Measurements from ENCODE around the gene KCNT2.

The KCNT2 gene

DNA sequence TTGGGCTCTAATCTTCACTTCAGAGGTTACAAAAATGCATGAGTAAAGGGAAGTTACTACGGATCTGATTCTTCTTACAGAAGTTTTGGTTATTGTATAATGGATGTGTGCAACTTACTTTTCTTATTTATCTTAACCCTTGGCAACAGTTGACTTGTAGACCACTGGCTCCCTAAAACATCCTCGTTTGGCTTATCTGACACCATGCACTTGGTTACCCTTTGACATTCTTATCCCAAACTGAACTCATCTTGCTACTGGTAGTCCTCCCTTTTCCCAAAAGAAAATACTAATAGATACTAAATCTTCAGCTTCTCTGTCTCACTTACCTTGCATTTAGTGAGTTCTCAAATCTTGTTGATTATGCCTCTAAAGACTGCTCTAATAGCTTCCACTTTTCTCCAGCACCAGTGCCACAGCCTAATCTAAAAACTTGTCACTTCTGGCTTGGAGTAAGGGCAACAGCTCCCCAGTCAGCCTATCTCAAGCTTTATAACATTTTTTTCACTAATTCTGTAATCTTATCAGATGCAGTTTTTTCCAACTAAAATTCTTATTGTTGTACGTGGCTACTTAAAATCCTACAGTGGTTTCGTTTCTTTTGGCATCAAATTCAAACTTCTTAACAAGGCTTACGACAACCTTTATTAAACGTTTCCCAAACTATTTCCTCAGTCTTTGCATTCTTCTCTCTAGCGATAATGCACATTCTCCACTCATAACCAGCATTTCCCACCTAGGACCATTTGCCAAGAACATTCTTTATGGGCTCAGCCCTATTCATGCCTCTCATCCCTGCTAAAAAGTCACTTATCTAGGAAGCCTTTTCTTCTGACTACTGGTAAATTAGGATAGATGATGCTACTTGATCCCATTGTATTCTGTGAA, 204.2 kb downstream of the KCNT2 start:
- in situ Hi-C loops (cut with MboI; ENCODE audit: low sequenced_read_pairs): no loop called here

DNA sequence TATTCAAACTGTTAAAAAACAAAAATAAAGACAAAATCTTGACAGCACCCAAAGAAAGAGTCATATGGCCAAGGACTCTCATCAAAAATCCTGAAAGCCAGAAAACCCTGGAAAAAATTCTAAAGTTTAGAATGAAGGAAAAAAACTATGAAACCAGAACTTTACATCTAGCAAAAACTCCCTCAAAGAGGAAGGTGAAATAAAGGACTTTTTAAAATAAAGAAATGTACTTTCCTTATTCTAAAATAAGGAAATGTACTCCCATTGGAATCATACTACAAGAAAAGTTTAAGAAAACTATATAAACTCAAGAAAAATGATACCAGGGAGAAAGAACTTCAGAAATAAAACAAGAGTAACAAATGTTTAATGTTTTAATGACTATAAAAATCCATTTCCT, 206.3 kb downstream of the KCNT2 start:
- in situ Hi-C loops (cut with MboI; ENCODE audit: low sequenced_read_pairs): no loop called here

DNA sequence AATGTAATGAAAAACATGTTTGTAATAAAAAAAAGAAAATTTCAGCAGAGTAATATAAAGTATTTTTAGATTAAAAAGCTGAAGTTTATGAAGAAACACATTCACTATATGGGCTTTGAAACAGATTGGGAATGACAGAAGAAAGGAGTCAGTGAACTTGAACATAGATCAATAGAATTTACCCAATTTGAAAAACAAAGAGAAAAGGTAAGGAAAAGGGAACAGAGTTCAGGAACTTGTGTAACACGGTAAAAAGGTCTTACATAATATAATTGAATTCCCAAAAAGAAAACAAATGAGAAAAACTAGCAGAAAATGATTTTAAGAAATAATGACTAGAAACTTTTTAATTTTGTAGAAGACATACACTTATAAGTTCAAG, 206.8 kb downstream of the KCNT2 start:
- in situ Hi-C loops (cut with MboI; ENCODE audit: low sequenced_read_pairs): no loop called here

DNA sequence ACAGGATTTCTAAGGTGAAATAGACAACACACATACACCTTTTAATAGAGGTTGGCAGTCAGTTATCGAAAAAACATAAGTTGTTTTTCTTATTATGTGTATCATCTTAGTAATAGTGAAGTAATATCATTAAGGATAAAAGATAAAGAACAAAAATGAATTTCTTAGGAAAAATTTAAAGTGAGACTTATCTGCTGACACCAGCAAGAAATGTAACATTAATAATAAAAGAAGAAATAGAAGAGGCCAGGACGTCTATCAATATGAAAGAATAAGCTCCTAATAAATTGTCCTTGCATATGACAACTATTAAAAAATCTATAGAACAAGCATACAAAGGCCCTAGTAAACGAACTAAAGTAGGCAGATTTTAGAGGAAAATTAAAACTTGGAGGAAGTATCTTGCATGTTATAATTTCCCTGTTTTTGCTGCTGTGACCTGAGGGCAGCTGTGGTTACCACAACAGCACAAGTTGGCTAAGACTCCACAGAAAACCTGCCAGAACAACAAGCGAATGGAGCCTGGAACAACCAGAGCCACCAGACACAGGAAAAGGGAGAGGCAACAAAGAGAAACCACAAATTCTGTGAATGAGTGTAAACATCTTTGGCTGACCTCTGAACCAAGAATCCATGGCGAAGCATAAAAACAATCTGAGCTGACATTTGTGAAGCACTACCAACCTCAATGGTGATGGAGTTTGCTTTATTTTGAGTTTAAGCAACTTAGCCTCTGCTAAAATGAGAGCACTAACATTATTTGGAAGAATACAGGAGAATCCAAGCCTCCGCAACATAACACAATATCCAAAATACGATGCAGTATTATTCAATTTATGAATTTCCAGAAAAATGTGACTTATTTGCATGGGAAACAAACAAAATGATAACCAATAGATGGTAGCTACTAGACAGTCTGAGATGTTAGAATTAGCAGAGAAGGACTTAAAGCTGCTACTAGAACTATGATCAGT, 207.5 kb downstream of the KCNT2 start:
- in situ Hi-C loops (cut with MboI; ENCODE audit: low sequenced_read_pairs): no loop called here

DNA sequence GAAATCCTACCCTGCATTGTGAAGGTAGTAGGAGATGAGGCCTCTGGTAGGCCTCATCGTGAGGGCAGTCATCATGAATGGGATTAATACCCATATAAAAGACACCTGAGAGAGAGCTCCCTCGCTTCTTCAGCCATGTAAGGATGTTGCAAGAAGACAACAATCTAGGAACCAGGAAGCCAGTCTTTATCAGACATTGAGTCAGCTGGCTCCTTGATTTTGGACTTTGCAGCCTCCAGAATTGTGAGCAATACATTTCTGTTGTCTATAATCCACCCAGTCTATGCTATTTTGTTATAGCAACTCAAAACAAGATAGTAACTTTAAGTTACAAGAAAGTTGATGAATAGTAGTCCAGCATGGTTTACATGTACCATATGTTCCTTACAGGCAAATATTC, 208.5 kb downstream of the KCNT2 start:
- in situ Hi-C loops (cut with MboI; ENCODE audit: low sequenced_read_pairs): no loop called here

DNA sequence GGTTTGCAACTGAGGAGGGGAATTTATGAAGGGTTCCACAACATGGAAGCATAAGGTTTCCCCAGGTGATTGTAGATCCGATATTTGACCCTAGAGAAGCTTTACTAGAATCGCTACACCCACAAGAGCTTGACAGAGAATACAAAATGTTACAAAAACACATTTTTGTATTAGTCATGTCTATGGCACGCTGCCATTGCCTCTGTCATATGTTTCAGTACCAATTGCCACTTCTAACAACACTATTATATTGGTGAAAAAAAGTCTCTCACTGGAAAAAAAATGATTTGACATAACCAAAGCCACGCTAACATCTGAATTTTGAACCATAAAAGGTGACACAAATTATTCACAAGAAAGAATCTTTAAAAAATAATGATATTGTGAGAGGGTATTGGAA, 214.5 kb downstream of the KCNT2 start:
- in situ Hi-C loops (cut with MboI; ENCODE audit: low sequenced_read_pairs): no loop called here

DNA sequence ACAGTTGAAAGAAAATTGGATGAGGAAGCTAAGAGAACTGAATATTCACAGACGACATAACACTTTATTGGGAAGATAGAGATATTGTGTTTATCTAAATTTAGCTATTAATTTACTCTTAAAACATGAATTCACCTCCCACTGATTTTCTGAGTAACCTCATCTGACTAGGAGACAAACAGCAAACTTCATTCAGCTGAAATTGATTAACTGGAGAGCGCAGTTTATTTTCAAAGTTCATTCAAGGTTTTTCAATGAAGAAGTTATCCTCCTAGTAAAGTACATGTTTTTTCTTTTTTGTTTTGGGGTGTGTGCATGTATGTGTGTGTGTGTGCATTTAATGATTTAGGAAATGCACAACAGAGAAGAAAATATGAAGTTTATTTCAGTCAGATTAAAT, 215.0 kb downstream of the KCNT2 start:
- in situ Hi-C loops (cut with MboI; ENCODE audit: low sequenced_read_pairs): no loop called here

DNA sequence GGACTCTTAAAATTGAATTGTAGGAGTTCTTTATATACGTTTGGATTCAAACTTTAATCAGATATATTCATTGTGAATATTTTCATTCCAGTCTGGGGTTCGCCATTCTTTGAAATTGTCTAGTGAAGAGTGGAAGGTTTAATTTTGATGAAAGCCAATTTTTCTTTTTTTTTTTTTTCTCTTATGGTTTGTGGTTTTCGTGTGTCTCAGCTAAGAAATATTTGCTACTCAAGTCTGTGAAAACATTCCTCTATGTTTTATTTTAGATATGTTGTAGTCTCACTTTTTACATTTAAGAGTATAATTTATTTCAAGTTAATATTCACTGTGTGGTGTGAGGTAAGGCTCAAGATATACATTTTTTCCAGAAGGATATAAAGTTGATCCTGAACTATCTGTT, 220.5 kb downstream of the KCNT2 start:
- in situ Hi-C loops (cut with MboI; ENCODE audit: low sequenced_read_pairs): no loop called here

DNA sequence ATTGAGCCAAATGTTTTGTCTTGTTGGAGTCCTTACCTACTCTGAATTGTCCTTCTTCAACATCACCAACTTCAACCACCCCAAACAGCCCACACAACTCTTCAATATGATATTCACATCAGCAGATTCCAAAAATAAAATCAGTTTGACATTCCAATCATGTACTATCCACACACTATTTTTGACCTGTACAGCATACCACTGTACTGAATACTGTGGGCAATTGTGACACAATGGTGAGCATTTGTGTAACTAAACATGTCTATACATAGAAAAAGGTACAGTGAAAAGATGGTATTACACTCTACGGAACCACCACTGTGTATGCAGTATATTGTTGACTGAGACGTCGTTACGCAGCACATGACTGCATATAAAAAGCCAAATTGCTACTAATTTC, 223.1 kb downstream of the KCNT2 start:
- in situ Hi-C loops (cut with MboI; ENCODE audit: low sequenced_read_pairs): no loop called here

DNA sequence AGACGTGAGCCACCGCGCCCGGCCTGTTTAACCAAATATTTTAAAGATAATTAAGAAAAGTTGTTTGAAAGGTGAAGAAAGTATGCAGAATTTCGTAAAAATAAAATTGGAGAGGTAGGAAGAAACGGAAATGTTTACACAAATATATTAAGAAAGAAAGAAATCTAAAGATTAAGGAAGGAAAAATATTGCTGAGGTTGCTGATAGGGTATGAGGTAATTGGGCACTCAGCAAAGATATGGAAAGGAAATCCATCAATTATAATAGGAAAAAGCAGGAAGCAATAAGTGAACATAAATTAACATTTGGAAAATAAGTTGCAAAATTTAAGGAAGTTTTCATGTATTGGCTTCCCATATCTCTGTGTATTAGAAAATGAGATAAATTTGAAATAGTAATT, 225.9 kb downstream of the KCNT2 start:
- in situ Hi-C loops (cut with MboI; ENCODE audit: low sequenced_read_pairs): no loop called here

DNA sequence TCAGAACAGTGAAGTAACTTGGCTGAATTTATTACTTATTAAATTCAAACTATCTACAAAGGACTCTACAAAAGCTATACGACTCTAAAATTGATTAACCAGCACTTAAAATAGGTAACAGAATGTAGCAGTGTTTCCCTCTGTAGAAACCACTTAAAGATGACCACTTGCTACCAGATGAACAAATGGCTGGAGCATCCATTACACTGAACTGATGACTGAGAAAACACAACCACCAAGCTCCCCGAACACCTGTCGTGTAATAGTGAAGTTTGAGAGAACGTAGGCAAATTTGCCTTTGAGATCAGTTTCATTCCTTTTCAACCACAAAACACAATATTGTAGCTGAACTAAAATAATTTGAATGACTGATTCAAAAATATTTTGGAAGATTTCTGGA, 226.7 kb downstream of the KCNT2 start:
- in situ Hi-C loops (cut with MboI; ENCODE audit: low sequenced_read_pairs): no loop called here

DNA sequence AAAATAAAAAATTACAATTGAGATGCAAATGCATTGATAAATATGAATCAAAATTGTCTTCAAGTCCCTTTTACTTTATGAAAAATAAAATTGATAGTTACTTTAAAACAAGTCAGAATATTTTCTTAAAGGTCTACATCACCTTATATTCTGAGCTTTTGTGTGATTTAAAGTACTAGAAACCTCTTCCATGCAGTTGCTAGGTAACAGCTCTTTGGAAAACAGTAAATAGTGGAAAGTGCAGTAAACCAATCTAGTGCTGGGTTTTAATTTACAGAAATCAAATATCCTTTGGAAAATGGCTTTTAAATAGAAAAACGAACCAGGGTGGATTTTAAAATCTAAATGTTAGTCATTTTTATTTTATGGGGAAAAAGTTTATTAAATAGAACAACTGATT, 227.9 kb downstream of the KCNT2 start:
- in situ Hi-C loops (cut with MboI; ENCODE audit: low sequenced_read_pairs): no loop called here

DNA sequence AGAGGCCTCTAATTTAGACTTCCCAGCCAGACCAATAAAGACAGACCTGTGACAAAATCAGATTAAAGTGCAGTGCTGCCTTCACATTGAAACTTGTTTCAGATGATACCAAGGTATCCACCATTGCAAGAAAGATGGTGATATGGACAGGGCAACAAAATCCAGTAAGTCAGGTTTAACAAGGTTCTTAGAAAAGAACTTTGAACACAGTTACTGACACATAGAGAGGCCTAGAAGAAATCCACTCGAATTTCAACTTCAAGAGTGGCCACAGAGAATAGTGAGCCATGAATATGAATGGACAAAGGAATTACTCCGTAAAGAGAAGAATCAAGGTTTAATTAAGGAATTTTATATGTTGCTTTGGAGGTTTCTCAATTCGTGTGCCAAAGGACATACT, 230.4 kb downstream of the KCNT2 start:
- in situ Hi-C loops (cut with MboI; ENCODE audit: low sequenced_read_pairs): no loop called here

DNA sequence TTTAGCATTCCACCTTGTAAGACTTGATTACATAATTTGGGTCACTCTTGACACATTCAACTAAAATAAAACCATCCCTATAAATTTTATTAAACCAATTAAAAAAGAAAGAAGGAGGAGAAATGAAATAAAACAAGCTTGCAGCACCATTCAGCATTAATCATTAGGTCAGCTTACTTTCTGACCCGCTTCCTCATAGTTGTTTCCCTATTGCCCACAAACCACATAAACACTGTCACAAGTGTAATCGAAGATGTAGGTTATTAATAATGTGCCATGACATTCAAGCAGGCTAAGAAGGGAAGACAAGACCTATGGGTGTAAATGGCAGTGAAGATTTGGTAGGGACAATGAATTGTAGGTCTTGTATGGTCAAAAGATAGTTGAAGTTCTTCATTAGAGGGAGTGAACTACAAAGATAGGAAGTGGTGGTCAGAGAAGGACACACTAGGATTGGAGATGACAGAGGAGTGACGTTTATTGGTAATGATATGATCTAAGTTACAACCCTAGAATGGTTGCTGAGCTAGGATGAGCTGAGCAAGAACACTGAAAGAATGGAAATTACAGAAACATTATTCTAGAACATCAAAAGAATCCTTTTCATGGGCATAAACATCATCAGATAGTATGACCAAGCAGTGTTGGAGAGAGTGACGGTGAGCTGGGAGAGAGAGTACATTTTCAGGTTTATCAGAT, 231.5 kb downstream of the KCNT2 start:
- in situ Hi-C loops (cut with MboI; ENCODE audit: low sequenced_read_pairs): no loop called here

DNA sequence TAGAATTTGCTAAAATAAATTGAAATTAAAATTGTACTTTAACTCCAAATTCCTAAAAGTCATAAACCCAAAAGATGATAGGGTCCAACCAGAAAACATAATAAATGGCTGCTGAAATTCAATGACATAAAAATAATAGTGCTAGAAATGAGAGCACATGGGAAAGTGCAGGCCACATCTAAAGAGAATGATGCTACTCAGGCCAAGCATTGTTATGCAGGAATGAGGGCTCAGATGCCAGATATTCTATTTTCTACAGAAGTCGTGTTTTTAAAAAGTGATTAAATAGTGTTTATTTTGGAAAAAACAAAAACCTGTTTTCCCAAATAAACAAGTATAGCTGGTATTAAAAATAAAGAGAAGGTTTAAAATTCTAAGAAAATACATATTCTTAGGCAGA, 234.4 kb downstream of the KCNT2 start:
- in situ Hi-C loops (cut with MboI; ENCODE audit: low sequenced_read_pairs): no loop called here

DNA sequence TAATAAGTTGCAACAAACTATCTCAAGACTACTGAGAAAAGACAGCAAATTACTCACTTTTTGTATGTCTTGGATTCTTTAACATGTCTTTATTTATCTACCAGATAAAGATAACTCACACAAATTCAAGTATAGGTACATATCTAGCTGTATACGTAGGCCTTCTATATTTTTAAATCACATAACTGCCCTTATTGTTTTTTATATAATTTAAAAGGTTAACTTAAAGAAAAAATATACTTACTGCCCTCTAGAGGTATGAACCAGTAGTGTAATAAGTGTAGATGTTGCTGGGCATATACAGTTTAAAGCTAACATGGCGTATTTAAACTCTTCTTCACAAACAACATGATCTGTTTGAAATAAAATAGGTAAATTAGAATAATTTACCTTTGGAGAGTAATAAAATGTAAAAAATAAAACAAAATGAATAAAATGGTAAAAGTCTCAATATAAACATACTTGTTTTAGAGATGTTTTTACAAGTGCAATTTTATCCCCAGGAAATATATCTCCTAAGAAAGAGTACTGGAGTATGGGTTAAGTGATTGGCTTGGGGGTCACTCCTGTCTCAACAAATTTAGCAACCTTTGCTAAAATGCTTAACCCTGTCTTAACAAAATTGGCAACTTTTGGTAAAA, 235.2 kb downstream of the KCNT2 start:
- in situ Hi-C loops (cut with MboI; ENCODE audit: low sequenced_read_pairs): no loop called here

DNA sequence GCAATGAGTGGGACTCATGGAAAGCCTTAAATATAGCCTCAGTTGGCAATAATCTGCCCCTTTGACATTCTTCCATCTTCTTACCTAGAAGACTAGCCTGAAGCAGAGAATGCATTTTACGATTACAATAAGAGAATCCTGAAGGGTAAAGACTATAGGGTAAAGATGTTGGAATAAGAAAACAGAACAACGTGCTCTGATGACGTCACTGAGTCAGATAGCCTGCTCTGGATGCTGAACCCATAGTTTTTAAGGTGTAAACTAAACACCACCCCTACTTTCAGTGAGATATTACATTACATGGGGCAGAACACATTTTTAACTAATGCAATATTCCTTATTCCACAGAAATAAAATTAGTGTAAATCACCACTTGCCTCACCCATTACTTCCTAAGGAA, 240.4 kb downstream of the KCNT2 start:
- in situ Hi-C loops (cut with MboI; ENCODE audit: low sequenced_read_pairs): no loop called here

DNA sequence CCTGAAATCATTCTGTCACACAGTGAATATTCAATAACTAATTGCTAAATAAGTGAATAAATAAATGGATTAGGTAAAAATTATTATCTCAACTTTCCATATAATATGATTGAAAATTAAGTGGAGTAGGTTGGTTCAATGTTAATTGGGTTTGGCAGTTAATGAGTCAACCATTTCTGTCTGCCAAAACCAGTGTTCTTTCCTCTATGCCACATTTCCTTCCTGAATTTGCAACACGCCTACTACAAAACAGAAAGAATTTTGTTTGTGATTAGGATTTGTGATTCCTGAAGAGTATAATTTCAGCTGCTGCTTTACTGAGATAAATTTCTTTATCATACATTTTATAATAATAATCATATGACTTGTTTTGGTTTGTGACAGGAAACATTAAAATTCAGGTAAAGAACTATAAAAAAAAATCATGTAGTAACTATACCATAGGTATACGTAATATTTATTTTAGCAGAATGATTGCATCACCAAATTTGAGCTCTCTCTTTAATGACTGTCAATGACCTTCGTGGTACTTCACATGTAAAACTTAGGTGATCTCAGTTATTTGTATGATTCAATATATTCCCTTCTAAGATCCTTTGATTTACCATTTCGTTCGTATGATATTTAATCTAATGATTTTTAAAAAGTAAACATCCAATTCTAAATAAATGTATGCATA, 241.3 kb downstream of the KCNT2 start:
- in situ Hi-C loops (cut with MboI; ENCODE audit: low sequenced_read_pairs): no loop called here

DNA sequence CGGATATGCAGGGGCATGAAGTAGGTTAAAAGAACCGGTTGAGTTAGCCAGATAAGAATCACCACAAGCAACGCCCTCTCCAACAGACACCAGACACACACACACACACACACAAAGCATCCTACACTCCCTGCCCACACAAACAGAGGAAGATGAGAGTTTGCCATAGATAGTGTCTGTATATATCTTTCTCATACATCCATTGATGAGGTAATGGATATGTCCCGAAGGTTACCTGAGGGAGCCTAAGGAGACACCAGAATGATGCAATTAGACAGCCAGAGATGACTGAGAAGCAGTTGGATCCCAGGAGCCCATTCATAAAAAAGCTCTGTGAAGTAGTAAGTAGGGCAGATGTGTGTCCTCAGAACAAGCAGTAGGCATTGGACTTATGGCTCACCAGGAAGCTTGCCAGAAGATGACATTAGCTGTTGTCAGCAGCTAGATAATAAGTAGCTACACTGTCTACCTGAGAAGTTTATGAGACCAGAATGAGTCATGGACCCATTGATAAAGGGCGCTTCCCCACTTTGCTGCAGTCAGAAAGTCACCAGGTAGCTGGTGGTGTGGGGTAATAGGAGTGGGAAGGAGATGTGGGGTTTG, 247.0 kb downstream of the KCNT2 start:
- in situ Hi-C loops (cut with MboI; ENCODE audit: low sequenced_read_pairs): no loop called here

DNA sequence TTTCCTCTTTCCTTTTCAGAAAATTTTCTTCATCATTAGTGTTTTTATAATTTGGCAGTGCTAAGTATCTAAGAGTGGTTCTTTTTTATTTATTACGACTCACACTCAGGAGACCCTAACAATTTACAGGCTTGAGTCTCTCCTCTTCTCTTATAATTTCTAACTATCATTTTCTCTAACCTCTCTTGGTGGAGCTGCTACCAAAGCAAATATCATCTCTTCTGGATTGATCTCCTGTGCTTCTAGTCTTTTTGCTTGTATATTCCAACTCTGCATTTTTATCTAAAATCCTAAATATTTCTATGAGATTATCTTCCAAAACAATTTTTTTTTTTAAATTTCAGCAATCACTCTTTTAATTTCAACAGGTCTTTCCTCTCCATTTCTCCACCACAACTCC, 250.3 kb downstream of the KCNT2 start:
- in situ Hi-C loops (cut with MboI; ENCODE audit: low sequenced_read_pairs): no loop called here
